ENCODE measurements around the gene PLK2.

DNA sequence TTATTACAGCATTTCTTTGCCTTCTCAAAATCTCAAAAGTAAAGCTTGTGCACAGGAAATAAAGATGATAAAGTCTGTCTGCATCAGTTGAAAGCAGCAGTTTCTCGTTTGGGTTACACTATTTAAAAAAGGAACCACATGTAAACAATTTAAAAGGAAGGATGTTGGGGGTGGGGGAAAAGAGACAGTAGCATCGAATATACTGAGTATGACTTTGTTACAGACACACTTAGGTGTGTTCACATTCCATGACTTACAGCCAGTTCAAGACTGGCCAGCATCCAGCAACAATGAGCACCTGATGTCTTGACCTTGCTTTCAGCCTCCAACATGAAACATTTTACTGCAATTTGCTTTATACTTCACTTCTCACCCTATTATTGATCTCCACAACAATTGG, 40.1 kb upstream of the PLK2 start:
- TF ChIP-seq, protein P1, sequence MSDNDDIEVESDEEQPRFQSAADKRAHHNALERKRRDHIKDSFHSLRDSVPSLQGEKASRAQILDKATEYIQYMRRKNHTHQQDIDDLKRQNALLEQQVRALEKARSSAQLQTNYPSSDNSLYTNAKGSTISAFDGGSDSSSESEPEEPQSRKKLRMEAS (IDR thresholded peaks at IDR 0.05; ENCODE audit: insufficient read depth, insufficient read length), result no peak
- no peak for TF ChIP-seq POLR2AphosphoS5 (IDR thresholded peaks at IDR 0.05; ENCODE audit: insufficient read depth, low read depth, low read length)
- no peak for TF ChIP-seq EZH2 (IDR thresholded peaks at IDR 0.05; ENCODE audit: borderline replicate concordance, low read depth, low read length, severe bottlenecking)
- TF ChIP-seq POLR2A (IDR thresholded peaks at IDR 0.05; ENCODE audit: low read depth, low read length), result no peak

Data from endothelial cell of umbilical vein (primary cell).